NCI-H345 treated with DMSO at 0.1 percent for 48 hours (cell line): ENCODE results near the gene SEC22C.

Experiments
- DNase-seq: peaks from one replicate; lab custom pipeline; 2025; ENCODE audit not compliant: unreplicated experiment; lab: John Stamatoyannopoulos, UW

The SEC22C gene

DNA sequence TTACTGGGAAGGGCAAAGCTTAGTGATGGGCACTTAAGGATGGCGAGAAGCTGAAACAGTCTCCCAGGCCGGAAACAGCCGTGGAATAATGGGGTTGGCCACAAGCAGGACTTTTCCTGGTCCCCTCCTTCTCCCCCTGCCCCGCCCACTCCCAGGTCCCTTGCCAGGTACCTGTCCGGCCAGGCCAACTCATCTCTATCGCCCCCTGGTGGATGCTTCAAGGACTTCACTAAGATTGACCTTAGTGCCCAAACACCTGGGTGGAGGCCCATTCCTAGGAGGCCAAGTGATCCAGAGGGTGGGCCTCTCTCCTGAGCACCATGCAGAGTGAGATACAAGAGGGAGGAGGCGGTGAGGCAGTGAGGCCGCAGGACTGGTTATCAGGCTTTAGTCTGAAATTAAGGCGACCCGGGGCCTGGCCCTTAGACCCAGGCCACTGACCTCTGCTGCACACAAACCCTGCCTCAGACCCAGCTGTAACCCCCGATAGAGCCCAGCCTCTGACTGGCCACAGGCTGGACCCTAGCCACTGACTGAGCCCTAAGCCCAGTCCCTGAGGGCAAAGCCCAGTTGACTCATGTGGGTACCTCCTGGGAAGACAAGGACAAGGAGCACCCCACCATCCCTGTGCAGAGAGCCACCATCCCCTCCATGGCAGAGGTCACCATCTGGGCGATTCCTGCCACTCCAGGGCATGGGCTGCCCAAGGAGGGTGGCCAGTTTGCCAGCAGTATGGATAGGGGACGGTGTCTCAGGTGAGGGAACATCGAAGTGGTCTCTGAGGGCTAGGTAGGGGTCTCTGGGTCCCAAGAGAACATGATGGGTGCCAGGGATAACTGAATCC is 41.7 kb downstream of the SEC22C start:
- DNase-seq = peak; percentile 1

DNA sequence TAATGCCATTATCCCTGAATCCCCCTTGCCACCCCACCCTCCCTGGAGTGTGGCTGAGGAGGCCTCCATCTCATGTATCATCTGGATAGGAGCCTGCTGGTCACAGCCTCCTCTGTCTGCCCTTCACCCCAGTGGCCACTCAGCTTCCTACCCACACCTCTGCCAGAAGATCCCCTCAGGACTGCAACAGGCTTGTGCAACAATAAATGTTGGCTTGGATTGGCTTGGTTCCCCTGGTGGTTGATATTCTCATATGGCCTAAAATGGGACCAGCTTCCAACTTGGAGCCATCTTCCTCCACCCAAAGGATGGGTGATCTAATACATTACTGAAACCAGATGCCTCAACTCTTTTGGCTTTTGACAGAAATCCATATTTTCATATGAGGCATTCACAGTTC is 44.4 kb downstream of the SEC22C start:
- no peak for DNase-seq

- no peak for DNase-seq
These were observed 45.6 kb downstream of the SEC22C start for GRCh38 chr3:42535981-42536784.

GRCh38 chr3:42533161-42533897 is 48.4 kb downstream of the SEC22C start:
- no peak for DNase-seq

DNA sequence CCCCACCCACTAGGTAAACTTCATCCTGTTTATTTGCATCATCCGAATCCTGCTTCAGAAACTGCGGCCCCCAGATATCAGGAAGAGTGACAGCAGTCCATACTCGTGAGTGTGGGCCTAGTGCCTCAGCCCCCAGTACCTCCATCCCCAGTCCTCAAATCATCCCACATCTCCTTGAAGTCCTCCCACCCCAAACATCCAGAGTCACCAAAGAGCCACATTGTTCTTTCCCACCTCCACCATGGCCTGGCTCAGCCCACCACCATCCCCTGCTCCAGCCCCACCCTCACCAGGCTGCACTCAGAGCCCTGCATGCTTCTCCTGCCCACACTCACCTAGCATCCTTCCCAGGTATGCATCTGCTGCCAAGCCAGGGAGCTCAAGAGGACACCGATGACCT is 49.5 kb downstream of the SEC22C start:
- no peak for DNase-seq

GRCh38 chr3:42531470-42531869 is 50.3 kb downstream of the SEC22C start:
- DNase-seq = no peak

GRCh38 chr3:42530073-42530472 is 51.7 kb downstream of the SEC22C start:
- DNase-seq = no peak

GRCh38 chr3:42529468-42529867 is 52.3 kb downstream of the SEC22C start:
- DNase-seq = no peak

- DNase-seq = no peak
These were observed 54.3 kb downstream of the SEC22C start for GRCh38 chr3:42527368-42527917.

GRCh38 chr3:42526616-42527367 is 55.0 kb downstream of the SEC22C start:
- no peak for DNase-seq

DNA sequence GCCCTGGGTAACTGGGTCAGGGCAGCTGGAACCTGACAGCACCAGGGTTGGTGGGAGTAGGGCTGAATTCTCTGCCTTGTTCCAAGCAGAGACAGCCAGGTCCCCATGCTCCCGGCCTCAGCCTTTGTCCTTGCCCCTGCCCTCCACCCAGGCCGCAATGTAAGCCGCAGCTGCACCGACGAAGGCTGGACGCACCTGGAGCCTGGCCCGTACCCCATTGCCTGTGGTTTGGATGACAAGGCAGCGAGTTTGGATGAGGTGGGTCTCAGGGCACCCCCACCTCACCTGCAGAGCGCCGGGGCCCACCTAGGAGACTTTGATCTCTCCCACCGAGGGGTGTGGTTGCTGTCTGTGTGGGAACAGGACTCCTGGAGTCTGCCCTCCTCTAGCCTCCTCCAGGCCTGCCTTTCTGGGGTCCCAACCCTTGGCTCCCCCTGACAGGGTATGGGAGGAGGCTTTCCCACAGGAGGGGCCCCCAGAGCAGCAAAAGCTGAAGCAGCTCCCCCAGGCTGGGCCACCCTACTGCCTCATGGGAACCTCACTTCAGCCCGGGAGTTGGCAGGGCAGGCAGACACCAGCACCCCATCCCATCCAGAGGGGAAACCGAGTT is 55.9 kb downstream of the SEC22C start:
- DNase-seq = no peak

- no peak for DNase-seq
These were observed 56.6 kb downstream of the SEC22C start for GRCh38 chr3:42525212-42525611.

DNA sequence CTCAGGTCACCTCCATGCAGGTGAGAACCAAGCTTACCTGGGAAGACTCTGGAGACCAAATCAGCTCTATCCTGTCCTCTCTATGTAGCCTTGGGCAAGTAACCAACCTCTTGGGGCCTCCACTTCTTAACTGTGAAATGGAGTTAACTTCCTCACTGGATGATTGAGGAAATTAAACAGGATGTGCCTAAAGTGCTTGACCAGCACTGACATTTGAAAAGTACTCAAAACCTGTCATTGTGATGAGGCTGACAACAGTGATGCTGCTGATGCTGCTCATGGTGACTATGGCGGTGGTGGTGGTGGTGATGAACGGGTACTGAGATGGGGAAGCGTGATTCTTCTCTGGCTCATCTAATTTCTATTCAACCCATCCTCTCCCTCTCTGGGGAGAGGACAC is 57.0 kb downstream of the SEC22C start:
- DNase-seq = no peak

GRCh38 chr3:42520906-42521305 is 60.9 kb downstream of the SEC22C start:
- no peak for DNase-seq

- DNase-seq = no peak
These were observed 61.4 kb downstream of the SEC22C start for GRCh38 chr3:42520336-42520735.

- no peak for DNase-seq
These were observed 62.2 kb downstream of the SEC22C start for GRCh38 chr3:42519568-42519962.

GRCh38 chr3:42518800-42519567 is 62.8 kb downstream of the SEC22C start:
- no peak for DNase-seq

DNA sequence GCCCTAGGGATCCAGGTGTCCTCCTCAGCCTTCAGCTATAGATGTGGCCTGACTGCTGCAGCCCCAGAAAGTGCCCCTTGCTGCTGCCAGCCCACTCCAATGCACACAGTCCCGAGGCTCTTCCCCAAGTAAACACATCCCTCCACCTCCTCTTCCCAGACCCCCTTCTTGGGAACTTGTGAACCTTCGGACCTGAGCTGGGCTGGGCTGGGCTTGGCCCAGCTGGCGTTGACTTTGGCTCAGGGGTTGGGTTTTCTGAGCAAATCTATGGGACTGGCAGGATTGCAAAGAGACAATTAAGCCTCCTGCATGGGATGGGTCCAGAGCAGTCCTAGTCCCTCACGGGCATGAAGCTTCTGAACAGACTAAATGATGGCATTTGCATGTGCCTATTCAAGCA is 64.7 kb downstream of the SEC22C start:
- no peak for DNase-seq

DNA sequence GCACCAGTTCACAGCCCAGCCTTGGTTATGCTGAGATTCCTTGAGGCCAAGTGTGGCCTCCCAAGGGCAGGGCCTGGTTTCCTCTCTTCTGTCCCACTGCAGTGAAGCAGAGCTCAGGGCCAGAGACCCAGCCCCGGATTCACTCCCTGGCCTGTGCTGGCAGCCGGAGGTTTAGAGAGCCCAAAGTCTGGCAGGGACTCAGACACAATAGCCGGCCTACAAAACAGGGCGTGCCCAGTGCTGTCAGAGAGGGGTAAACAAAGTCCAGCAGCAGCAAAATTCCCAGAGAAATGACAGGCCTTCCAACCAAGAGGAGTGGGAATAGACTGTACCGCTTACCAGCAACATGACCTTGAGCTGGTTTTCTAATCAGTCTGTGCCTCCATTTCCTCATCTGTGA is 65.3 kb downstream of the SEC22C start:
- DNase-seq = no peak
